ENCODE data around the gene IGDCC3.

The IGDCC3 gene

DNA sequence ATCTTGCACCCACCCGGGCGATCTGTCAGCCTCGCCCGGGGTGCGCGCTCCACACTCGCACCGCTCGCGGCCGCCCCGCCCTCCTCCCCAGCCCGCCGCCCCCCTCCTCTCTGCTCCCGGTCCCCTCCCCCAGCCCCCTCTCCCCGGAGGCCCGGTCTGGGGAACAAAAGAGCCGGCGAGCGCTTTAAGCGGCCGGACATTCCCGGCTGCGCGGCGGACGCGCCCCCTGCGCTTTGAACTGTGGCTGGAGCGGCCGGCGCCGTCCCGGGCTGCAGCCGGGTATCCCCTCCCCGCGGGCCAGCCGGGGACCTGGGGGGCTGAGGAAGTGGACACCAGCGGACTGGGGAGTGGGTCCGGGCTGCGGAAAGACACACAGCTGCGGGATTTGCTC is at the start of gene IGDCC3:
Gene IGDCC3 (minus strand): TSS at position 27 of the 391 bp plus-strand sequence. CDS start 214 bp downstream, outside the sequence.
- no peak for FAIRE-seq

DNA sequence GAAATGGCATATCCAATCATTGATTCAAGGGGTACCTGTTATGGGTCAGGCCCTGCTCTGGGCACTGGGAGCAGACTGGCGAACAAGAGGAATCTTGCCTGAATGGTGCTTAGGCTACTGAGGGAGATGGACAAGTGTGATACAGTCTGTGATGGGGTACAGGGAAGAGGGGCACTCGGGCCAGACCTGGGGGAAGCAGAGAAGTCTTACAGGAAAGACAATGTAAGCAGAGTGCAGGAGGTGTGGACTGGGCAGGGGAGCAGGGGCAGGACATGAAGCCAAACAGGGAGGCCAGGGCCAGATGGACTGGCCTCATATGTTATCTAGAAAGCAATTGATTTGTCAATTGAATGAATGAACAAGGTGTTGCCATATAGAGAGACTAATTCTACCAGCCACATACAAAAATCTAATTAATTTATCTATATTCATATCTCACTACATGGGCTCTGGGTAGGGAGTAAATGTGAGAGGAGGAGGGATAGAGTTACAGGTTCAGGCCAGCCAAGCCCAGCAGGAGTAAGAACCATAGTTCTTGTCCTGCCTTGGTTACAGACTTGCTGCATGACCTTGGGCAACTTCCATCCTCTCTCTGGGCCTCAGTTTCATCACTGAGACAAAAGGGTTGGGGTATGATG is 48.5 kb upstream of the IGDCC3 start:
- no peak for FAIRE-seq

DNA sequence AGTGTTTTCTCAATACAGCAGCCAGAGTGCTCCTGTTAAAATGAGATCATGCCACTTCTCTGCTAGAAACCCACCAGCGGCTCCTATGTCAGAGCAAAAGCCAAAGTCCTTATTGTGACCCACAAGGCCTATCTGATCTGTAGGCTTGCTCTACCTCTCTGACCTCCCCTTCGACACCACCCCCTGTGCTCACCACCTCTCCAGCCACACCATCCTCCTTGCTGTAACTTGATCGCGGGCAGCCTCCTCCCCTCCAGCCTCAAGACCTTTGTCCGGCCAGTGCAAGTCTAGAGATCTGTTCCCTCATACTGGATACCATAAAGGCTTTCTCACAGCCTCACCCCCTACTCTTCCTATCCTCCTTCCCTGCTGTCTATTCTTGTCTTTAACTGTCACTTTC is 46.9 kb upstream of the IGDCC3 start:
- no peak for FAIRE-seq

DNA sequence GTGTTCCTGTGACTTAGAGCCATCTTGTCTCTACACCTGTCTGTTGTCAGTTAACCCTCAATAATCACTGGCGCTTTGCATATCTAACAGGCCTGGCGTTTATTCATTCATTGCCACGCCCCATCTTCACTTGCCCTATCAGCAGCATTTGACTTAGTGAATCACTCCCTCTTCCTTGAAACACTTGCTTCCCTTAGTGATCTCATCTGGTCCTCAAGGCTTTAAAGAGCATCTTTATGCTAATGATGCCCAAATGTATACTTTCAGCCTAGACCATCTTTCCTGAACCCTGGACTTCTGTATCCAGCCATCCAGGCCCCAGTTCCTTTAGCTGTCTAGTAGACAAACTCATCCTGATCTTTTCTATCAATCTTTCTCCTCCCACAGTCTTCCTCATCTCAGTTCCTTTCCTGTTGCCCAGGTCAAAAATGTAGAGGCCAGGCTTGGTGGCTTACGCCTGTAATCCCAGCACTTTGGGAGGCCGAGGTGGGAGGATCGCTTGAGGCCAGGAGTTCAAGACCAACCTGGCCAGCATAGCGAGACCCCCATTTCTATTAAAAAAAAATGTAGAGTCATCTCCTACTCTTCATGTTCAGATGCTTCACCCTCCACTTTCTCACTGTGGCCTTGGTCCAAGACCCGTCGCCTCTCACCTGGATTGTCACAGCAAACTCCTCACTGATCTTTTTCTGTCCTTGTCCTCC is 46.3 kb upstream of the IGDCC3 start:
- no peak for FAIRE-seq

DNA sequence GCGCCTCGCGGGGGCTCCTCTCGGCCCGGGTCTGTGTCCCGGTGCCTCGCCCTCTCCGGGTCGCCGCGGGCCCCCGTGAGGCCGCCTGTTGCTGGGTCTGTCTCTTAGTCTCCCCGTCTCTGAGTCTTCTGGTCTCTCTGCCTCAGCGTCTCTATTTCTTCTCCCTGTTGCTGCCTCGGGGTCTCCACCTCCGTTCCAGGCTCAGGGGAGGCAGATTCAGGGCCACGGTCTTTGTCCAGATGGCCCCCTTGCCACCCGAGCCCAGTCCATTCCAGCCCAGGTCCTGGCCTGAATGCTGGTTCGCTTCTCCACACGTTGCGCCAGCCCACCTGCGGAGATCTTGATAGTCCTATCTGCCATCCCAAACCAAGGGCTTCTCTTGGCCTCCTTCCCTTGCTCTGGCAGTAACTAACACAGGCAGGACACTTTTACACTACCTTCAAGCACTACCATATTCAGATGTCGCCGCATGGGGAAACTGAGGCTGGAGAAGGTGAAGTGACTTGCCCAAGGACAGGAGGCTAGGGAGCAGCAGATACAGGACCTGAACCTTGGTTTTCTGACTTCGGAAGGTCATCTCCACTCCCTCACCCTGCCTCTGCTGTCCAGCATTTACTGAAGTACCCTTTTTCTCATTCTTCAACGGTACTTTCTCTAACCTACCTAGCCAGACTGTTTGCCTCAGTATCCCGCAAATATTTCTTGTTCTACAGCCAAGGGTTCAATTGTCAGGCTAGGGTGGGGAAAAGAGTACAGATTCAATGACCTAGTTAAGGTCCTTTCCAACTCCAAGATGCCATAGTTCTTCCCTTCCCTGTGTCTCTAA is 45.6 kb upstream of the IGDCC3 start:
- no peak for FAIRE-seq

DNA sequence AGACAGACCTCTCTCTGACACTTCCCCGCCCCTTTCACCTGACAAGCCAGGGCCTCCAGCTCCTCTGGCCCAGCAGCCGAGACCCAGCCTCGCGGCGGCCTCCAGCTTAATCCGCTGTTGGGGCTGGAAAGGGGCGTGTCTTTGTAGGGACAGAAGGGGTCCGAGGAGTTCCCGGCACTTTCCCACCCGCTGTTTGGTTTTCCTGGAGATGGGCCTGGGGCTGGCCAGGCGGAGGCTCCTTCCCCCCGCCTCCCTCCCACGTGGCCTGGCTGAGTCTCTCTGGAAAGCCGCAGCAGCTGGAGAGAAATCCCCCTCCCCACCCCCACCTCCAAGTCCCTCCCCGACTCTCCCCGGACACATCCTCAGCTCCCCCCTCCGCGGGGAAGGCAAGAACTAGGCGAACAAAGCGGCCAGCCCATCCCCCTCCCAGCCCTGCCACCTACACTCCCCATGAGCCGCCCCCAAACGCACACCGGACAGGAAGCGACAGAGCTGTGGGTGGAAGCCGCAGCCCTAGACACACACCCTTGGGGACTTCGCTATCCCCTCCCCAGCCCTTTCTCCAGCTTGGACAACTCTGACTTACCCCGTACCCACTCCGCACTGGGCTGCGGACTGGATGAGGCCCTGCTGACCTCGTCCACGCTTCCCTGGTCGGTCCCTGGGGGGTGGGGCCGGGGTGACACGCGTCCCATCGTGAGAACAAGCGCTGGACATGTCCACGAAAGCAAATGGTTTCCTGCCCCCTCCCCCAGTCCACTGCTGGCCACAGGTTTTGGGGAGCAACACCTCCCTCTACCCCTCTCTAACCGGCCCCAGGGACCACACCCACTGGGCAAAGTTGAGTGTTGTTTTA is 43.8 kb upstream of the IGDCC3 start:
- FAIRE-seq, result no peak

DNA sequence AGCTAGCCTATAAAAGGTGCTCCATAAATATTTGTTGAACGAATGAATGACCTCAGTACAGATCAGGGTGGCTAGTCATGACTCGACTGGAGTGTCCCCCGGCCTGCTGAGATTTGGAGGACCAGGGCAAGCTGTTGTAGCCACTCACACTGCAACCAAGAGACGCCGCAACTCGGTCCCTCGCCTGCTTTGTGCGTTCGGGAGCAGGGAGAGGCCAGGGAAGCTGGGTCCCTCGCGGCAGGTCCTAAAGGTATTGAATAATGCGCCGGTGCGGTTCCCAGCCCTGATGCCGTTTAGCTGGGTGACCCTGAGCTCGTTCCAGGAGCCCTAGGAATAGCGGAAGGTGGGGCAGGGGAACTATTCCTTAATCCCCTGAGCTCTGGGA is 43.2 kb upstream of the IGDCC3 start:
- no peak for FAIRE-seq

DNA sequence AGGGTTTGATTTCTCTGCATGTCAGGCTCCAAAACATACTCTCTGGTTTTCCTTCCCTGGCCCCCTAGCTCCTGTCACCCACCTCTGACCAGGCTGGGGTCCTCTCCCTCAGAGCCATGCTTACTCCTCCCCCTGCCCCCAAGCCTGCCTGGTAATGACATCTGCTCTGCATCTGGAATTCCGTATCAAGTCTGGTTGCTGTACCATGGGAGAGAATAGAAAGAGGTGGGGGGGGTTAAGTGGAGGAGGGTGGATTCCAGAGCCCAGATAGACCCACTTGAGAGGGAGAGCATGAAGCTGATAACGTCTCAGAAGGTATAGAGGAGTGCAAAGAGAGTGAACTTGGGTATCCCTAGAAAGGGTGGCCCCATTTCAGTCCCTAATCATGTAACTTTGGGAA is 40.8 kb upstream of the IGDCC3 start:
- FAIRE-seq, result no peak

DNA sequence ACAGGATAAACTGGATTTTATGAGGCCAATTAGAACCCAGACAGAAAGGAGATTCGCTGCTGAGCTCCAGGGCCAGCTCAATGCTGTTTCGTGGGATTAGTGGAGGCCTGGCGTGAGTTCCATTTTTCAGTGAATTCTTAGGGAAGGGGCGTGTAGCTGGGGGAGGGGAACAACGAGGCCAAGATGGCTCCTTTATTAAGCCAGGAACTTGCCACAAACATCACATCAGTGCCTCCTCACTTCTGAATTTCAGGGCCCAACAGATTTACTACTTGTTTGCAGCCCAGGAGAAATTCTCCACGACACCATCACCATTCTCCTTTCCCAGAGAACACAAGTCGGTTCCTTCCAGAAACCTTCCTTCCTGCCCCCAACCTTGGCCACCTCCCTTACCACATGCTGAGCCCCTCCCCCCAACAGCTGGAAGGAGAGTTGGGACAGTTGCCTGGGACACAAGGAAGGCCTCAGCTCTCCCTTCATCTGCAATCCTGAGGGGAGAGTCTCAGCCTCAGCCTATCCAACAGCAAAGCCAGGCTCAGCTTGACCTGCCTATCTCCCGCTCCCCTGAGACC is 39.1 kb upstream of the IGDCC3 start:
- FAIRE-seq, result no peak

DNA sequence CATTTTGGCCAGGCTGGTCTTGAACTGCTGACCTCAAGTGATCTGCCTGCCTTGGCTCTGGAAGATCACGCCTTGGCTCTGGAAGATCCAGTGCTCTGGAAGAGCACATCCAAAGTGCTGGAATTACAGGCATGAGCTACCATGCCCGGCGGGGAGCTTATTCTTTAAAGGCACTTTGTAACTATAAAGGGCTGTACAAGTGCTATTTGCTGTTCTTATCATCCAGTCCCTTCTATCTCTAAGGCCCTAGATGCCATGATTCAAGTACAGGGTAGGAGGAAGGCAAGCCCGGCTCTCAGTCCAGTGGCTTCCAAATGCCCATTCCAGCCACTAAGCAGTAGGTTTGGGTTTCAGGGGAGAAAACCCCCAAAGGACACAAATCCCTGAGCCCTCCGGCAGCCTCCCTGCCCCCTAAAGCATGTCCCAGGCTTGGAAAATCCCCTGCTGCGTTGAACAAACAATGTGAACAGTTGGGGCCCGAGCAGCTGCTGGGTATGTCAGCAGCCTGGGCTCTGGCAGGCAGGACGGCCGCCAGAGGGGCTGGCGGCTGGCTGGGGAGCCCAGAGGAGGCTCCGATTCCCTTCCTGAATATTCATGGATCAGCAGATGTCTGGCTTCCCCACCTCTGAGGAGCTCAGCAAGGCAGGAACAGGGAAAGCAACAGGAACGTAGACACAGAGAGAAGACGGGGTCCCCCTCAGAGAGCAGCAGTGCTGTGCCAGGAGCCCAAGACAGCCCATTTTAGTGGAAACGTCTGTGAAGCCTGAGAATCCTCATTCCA is 37.2 kb upstream of the IGDCC3 start:
- FAIRE-seq, result no peak

DNA sequence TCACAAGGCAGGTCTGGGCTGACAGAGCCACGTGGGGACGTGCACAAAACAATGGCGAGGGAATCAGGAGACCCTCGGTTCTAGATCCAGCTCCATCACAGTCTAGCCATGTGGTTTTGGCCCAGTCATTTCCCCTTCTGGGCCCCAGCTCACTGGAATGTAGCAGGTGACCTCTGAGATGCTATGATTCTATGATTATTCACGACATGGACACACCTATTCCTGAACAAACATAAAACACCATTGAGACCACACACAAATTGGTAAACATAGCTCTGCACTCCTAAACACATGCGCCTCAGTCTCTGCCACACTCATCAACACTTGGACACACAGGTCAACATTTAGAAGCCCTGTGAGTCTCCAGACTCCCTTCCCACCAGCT is 36.0 kb upstream of the IGDCC3 start:
- FAIRE-seq, result no peak

DNA sequence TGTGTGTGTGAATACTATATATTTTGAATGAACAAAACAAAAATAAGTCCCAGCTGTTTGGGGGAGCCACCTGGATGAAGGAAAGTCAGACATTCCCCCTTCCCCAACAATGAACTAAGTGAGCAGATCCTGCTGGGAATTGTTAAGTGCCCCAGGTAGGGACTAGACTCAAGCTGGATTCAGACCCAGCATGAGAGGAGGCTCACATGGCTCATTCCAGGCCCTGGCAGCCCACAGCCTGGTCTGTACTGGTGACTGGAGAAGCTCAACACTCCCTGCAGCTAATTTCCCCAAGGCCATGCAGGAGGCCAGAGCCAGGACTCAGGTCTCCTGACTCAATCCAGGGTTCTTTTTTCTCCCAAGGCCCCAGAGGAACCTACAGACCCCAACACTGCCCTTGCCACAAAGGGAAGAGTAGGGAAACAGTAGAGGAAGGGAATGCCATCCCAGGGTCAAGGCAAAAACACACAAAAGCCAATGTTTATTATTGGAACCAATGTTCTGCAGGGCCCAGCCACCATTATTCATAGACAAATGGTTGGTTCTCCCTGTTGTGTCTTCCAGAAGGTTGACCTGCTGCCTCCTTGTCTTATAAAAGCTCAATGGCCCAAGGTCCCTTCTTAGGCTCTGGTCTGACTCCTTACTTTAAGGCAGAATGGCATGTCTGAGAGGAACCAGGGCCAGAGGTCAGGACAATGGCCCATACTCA is 35.4 kb upstream of the IGDCC3 start:
- no peak for FAIRE-seq

DNA sequence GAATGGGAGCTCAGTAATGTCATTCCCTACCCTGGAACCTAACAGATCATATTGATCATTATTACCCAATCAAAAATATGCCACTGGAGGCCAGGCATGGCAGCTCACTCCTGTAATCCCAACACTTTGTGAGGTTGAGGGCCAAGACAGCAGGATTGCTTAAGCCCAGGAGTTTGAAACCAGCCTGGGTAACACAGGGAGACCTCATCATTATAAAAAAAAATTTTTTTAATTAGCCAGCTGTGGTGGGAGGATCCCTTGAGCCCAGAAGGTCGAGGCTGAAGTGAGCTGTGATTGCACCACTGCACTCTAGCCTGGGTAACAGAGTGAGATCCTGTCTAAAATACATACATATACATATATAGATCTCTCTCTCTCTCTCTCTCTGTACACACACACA is 34.8 kb upstream of the IGDCC3 start:
- FAIRE-seq, result no peak

DNA sequence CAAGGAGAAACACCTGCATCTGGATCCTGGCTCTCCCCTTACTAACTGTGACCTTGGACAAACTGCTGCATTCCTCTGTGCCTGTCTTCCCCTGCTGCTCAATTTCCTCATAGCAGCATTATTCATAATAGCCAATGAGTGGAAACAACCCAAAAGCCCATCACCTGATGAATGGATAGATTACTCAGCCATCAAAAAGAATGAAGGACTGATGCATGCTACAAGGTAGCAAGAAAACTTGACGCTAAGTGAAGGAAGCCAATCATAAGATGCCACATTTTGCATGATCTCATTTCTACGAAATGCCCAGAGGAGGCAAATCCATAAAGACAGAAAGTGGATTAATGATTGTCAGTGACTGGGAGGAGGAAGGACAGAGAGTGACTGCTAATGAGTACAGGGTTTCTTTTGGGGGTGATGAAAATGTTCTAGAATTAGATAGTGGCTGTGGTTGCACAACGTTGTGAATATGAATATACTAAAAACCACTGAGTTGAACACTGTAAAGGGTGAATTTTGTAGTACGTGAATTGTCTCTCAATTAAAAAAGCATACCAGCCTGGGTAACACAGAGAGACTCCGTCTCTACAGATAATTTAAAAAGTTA is 33.8 kb upstream of the IGDCC3 start:
- FAIRE-seq, result no peak

DNA sequence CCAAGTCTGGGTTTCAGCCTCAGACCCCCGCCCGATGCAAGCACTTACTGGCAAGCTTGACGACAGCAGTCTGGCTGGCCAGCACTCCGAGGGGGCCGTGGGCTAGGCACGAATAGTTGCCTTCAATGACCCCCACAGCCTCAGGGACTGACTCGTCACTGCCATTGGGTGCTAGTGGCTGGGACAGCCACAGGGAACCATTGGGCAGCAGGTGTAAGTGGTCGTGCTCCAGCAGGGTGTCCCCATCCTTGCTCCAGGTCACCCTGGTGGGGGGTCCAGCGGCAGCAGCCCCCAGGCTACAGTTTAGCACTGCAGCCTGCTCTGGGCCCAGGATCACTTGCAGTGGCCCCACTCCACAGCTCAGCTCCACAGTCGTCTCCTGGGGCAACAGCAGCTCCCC is 33.2 kb upstream of the IGDCC3 start:
- no peak for FAIRE-seq

DNA sequence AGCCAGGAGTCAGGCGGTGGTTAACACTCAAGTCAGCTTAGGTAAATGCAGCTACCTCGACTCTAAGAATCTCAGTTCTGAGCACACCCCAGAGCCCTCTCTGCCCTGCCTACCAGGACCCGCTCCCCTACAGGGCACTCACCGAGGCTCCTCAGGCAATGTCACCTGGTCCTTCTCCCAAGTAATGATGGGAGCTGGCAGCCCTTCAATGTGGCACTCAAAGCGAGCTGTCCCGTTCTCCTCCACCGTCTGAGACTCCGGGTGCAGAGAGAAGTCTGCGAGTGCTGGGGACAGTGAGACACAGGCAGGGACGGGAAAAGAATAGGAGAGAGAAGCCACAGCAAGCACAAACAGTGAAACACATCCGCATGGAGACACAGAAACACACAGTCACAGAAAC is 32.2 kb upstream of the IGDCC3 start:
- no peak for FAIRE-seq

DNA sequence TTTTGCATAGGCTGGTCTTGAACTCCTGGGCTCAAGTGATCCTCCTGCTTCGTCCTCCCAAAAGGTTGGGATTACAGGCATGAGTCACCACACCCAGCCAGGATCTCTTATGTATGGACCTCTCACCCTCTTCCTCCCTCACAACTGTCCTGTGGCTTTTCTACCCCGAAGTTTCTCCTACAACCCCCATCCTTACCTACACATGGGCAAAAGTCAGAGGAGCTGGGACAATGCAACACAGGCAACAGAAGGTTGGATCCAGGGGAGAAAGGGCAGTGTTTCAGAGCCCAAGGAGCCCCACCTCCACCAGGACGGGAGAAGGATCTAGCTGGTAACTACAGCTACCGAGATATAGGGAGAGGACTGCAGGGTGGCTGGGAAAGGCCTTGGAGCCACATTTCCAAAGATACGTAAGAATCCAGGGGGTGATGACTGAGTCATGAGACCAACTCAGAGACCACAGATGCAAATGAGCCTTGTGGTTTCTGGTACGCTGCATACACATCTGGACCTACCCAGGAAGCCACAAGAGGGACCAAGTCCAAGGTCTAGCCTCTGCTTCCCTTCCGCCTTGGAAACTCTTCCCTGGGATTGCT is 31.3 kb upstream of the IGDCC3 start:
- FAIRE-seq, result no peak

DNA sequence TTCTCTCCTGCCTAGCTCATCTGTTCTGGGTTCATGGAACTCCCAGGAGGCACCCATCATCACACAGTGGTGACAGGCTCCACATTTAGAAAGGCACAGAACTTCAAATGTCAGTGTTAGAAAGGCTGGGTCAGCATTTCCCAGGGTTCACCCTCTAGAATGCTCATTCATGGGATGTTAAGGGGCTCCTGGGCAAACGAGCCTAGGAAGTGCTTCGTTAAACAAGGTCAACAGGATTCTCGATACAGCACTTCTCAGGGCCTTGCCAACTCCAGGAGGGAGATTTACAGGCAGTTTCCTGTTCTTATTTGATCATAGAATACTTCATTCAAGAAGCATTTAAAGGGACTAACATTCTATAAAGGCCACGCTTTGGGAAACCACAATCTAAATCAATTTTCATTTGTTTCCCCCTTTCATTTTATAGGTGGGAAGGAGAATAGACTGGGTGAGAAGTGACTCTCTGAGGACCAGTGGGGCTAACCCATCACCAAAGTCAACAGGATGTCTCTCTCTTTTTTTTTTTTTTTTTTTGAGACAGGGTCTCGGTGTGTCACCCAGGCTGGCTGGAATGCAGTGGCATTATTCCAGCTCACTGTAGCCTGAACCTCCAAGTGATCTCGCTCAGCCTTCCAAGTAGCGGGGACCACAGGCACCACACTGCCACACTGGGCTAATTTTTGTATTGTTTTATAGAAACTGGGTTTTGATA is 30.7 kb upstream of the IGDCC3 start:
- FAIRE-seq, result no peak

DNA sequence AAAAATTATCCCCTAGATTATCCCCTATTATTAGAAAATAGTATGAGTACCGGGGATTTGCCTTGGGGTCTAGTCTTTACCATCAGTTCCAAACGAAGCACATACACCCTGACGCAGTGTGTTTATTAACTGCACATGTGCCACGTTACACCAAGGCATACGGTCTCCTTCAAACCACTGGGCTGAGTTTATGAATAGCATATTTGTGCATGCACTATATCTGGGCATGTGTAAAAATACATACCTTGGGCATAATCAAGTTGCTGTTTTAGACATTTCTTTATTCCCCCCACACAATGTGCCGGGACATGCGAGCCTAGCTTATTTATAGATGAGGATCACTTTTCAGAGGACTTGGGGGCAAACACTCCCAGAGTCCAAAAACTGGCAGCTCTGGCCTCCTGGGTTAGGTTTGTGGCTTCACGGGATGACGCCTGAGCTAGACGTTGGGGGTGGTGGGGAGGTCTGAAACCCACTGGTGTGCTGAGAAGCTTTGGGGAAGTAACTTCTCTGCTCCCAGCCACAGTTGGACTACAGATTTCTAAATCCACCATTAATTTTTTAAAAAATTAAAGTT is 28.7 kb upstream of the IGDCC3 start:
- no peak for FAIRE-seq

Measured in islet of Langerhans (tissue), 1 donor.